Trophoblast cell (in vitro differentiated cells and primary cell): ENCODE measurements around the gene SLC6A4.

Source experiments
- DNase-seq, 2 donors: peaks; one replicate each; pipeline ENCODE4 v3.0.0-alpha.2; 2016
- H2AFZ ChIP-seq: 2 replicates; pipeline ENCODE4 v1.6.1; 2013; ENCODE audit warnings: low read length, moderate library complexity, mild to moderate bottlenecking; ENCODE audit not compliant: insufficient read depth, poor library complexity
- H2AK5ac ChIP-seq: 2 replicates; pipeline ENCODE4 v1.6.1; 2013; ENCODE audit warnings: mild to moderate bottlenecking, low read length
- H2BK120ac ChIP-seq: 2 replicates; pipeline ENCODE4 v1.6.1; 2013; ENCODE audit warnings: low read length, mild to moderate bottlenecking, moderate library complexity; ENCODE audit not compliant: insufficient read depth, poor library complexity
- H2BK12ac ChIP-seq: 2 replicates; pipeline ENCODE4 v1.6.1; 2013; ENCODE audit warnings: mild to moderate bottlenecking, low read length, moderate library complexity
- H2BK5ac ChIP-seq: 2 replicates; pipeline ENCODE4 v1.6.1; 2013; ENCODE audit warnings: low read length, low read depth, moderate library complexity, mild to moderate bottlenecking; ENCODE audit not compliant: poor library complexity
- H3K14ac ChIP-seq: 2 replicates; pipeline ENCODE4 v1.6.1; 2013; ENCODE audit warnings: mild to moderate bottlenecking, low read length
- H3K18ac ChIP-seq: 2 replicates; pipeline ENCODE4 v1.6.1; 2013; ENCODE audit warnings: mild to moderate bottlenecking, low read length
- H3K23ac ChIP-seq: 2 replicates; pipeline ENCODE4 v1.6.1; 2013; ENCODE audit warnings: low read length
- H3K27ac ChIP-seq: 2 replicates; pipeline ENCODE4 v1.5.1; 2013; ENCODE audit warnings: low read depth, mild to moderate bottlenecking, inconsistent platforms, low read length, moderate library complexity
- H3K27me3 ChIP-seq: 2 replicates; pipeline ENCODE4 v1.6.1; 2013; ENCODE audit warnings: inconsistent platforms, mild to moderate bottlenecking, low read length, moderate library complexity; ENCODE audit not compliant: insufficient read depth
- H3K36me3 ChIP-seq, 2 experiments: 1 replicate in 1 of 2; 2 replicates in 1 of 2; pipeline ENCODE4 v1.6.1; 2013; ENCODE audit warnings: low read length in 2 of 2, mild to moderate bottlenecking in 2 of 2, moderate library complexity in 1 of 2; ENCODE audit not compliant: insufficient read depth in 2 of 2, control insufficient read depth in 1 of 2
- H3K4ac ChIP-seq: 2 replicates; pipeline ENCODE4 v1.6.1; 2013; ENCODE audit warnings: low read depth, mild to moderate bottlenecking, low read length, moderate library complexity
- H3K4me1 ChIP-seq, 2 experiments: 1 replicate in 1 of 2; 2 replicates in 1 of 2; pipeline ENCODE4 v1.6.1; 2013; ENCODE audit warnings: low read length in 2 of 2, mild to moderate bottlenecking in 2 of 2, moderate library complexity in 1 of 2; ENCODE audit not compliant: insufficient read depth in 2 of 2, control insufficient read depth in 1 of 2
- H3K4me2 ChIP-seq: 2 replicates; pipeline ENCODE4 v1.6.1; 2013; ENCODE audit warnings: inconsistent platforms, mild to moderate bottlenecking, low read length, moderate library complexity
- H3K4me3 ChIP-seq: 2 replicates; pipeline ENCODE4 v1.5.1; 2013; ENCODE audit warnings: mild to moderate bottlenecking, low read depth, low read length, inconsistent platforms
- H3K79me1 ChIP-seq: one replicate; pipeline ENCODE4 v1.6.1; 2013; ENCODE audit warnings: low read length
- H3K79me2 ChIP-seq: 2 replicates; pipeline ENCODE4 v1.6.1; 2013; ENCODE audit warnings: low read length, mild to moderate bottlenecking; ENCODE audit not compliant: control insufficient read depth, insufficient read depth, poor library complexity
- H3K9ac ChIP-seq: 2 replicates; pipeline ENCODE4 v1.6.1; 2013; ENCODE audit warnings: mild to moderate bottlenecking, low read length
- H3K9me3 ChIP-seq: 2 replicates; pipeline ENCODE4 v1.6.1; 2013; ENCODE audit warnings: low read depth, mild to moderate bottlenecking, control low read depth, inconsistent platforms, low read length; ENCODE audit not compliant: insufficient read depth
- H4K12ac ChIP-seq: 2 replicates; pipeline ENCODE4 v1.6.1; 2013; ENCODE audit warnings: low read depth, mild to moderate bottlenecking, low read length, moderate library complexity
- H4K8ac ChIP-seq: 2 replicates; pipeline ENCODE4 v1.6.1; 2013; ENCODE audit warnings: low read depth, mild to moderate bottlenecking, low read length, moderate library complexity
- H4K91ac ChIP-seq: one replicate; pipeline ENCODE4 v1.6.1; 2013; ENCODE audit warnings: low read depth, mild to moderate bottlenecking, low read length, moderate library complexity
- WGBS: extraction: QIAGEN DNeasy Blood & Tissue Kit; methylation state at CpG from one replicate; pipeline ENCODE4 v1.1.7; 2013; ENCODE audit warnings: missing lambda C conversion rate; ENCODE audit not compliant: insufficient read length, insufficient coverage; ENCODE audit errors: extremely low coverage; 5-methylcytosine and 5-hydroxymethylcytosine counted together

SLC6A4 gene

DNA sequence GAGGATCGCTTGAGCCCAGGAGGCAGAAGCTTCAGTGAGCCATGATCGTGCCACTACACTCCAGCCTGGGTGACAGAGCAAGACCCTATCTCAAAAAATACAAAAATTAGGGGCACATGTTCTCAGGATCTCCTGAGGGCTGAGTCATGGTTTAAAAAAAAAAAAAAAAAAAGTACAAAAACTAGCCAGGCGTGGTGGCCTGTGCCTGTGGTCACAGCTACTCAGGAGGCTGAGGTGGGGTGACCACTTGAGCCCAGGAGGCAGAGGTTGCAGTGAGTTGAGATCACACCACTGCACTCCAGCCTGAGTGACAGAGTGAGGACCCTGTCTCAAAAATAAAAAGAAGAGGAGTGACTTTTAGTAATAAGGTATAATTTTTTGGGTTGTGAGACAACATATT is 39.4 kb upstream of the SLC6A4 start:
- no peak overlapping the region for H2BK120ac ChIP-seq
- H3K9me3 ChIP-seq = no peaks in the 10 kb centered on the region
- H3K4me3 ChIP-seq = no peak overlapping the region
- no peak overlapping the region for H2BK12ac ChIP-seq
- H3K4me2 ChIP-seq = no peak overlapping the region
- no peak overlapping the region for H3K23ac ChIP-seq
- no peak for DNase-seq
- H3K9ac ChIP-seq = no peak overlapping the region
- no peaks in the 10 kb centered on the region for H3K79me2 ChIP-seq
- H2AK5ac ChIP-seq = no peak overlapping the region
- H4K91ac ChIP-seq = no peak overlapping the region
- H2BK5ac ChIP-seq = no peak overlapping the region
- H3K18ac ChIP-seq = no peak overlapping the region
- no peak overlapping the region for H4K8ac ChIP-seq
- no peak overlapping the region for H2AFZ ChIP-seq
- H3K14ac ChIP-seq = no peak overlapping the region
- peaks cover 16 to 24% of the 10 kb centered on the region in 2 experiments for H3K36me3 ChIP-seq
- no peaks in the 10 kb centered on the region for H3K4me1 ChIP-seq
- no CpG with 5 or more reads among the region's 3 CpGs for WGBS
- no peaks in the 10 kb centered on the region for H3K27me3 ChIP-seq
- peak overlapping the region; percentile 12 for H4K12ac ChIP-seq
- no peaks in the 10 kb centered on the region for H3K79me1 ChIP-seq
- H3K4ac ChIP-seq = no peak overlapping the region
- no peak overlapping the region for H3K27ac ChIP-seq

DNA sequence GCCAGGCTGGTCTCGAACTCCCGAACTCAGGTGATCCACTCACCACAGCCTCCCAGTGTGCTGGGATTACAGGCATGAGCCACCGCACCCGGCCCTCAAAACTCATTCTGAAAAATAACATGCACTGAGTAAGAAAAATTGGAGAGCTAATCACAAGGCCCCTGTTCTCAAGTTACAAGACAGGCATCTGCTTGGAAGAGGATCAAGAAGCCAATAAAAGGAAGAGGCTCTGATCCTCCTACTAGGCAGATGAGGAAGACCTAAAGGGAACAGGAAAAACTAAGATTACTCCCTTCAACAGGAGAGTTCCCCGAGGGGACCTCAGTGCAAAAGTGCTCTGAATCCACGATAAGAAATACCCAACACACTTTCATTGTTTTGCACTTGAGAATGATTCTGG is 37.9 kb upstream of the SLC6A4 start:
- H3K14ac ChIP-seq = no peak overlapping the region
- H3K9ac ChIP-seq = no peak overlapping the region
- no peaks in the 10 kb centered on the region for H3K27me3 ChIP-seq
- no peak overlapping the region for H2AFZ ChIP-seq
- no peaks in the 10 kb centered on the region for H3K9me3 ChIP-seq
- no peak for DNase-seq
- H3K4me1 ChIP-seq = no peaks in the 10 kb centered on the region
- no peak overlapping the region for H3K4me2 ChIP-seq
- H3K4me3 ChIP-seq = no peak overlapping the region
- H2BK120ac ChIP-seq = no peak overlapping the region
- H4K12ac ChIP-seq = no peak overlapping the region
- H2BK12ac ChIP-seq = no peak overlapping the region
- H2AK5ac ChIP-seq = no peak overlapping the region
- no peak overlapping the region for H3K4ac ChIP-seq
- H3K23ac ChIP-seq = no peak overlapping the region
- no peak overlapping the region for H4K91ac ChIP-seq
- no peak overlapping the region for H3K27ac ChIP-seq
- H3K79me2 ChIP-seq = no peaks in the 10 kb centered on the region
- H3K79me1 ChIP-seq = no peaks in the 10 kb centered on the region
- no CpG with 5 or more reads among the region's 6 CpGs for WGBS
- no peak overlapping the region for H2BK5ac ChIP-seq
- no peak overlapping the region for H3K18ac ChIP-seq
- peaks cover 12 to 22% of the 10 kb centered on the region in 2 experiments for H3K36me3 ChIP-seq
- no peak overlapping the region for H4K8ac ChIP-seq

DNA sequence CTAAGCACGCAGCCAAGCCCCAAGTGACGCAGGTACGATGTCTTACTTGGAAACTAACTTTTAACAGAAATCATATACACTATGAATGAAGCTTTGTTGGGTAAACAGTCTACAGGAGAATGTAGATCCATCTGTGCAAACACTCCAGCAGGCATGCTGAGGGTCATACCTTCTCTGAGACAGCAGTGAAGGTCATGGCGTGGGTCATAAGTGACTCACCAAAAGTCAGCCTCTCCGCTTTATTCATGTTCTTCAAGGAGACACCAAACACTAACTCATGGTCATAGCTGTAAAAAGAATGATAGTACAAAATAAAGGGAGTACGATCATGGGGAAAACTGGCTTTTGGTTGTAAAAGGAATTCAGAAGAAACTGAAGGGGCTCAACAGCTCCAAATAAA is 35.6 kb upstream of the SLC6A4 start:
- Histone ChIP-seq H2BK120ac (no peak overlapping the region), H4K91ac (no peak overlapping the region), H4K8ac (no peak overlapping the region), H3K27ac (no peak overlapping the region), H3K9ac (no peak overlapping the region), H3K4me2 (no peak overlapping the region), H2AK5ac (no peak overlapping the region), H4K12ac (no peak overlapping the region), H3K18ac (no peak overlapping the region), H3K79me1 (no peaks in the 10 kb centered on the region), H2BK5ac (no peak overlapping the region), H2AFZ (no peak overlapping the region), H3K9me3 (no peaks in the 10 kb centered on the region), H3K4me3 (no peak overlapping the region), H3K4me1 (no peaks in the 10 kb centered on the region), H2BK12ac (no peak overlapping the region), H3K14ac (no peak overlapping the region), H3K27me3 (no peaks in the 10 kb centered on the region), H3K23ac (no peak overlapping the region), H3K36me3 (peaks cover 14 to 29% of the 10 kb centered on the region in 2 experiments), H3K4ac (no peak overlapping the region), H3K79me2 (no peaks in the 10 kb centered on the region)
- no CpG with 5 or more reads among the region's 6 CpGs for WGBS
- DNase-seq = peak in 1 of 2 donors; percentile 4

- H3K23ac ChIP-seq = no peak overlapping the region
- no peak overlapping the region for H3K4me2 ChIP-seq
- H2BK120ac ChIP-seq = no peak overlapping the region
- H3K18ac ChIP-seq = no peak overlapping the region
- H3K27ac ChIP-seq = no peak overlapping the region
- H3K79me1 ChIP-seq = no peaks in the 10 kb centered on the region
- no peak overlapping the region for H2BK12ac ChIP-seq
- no peaks in the 10 kb centered on the region for H3K27me3 ChIP-seq
- no peak overlapping the region for H4K12ac ChIP-seq
- H3K36me3 ChIP-seq = peaks cover 7 to 28% of the 10 kb centered on the region in 2 experiments
- H4K91ac ChIP-seq = no peak overlapping the region
- H3K4me3 ChIP-seq = no peak overlapping the region
- H3K4me1 ChIP-seq = no peaks in the 10 kb centered on the region
- H3K9me3 ChIP-seq = no peaks in the 10 kb centered on the region
- H3K14ac ChIP-seq = no peak overlapping the region
- H3K4ac ChIP-seq = no peak overlapping the region
- H2AFZ ChIP-seq = no peak overlapping the region
- H2BK5ac ChIP-seq = no peak overlapping the region
- H2AK5ac ChIP-seq = no peak overlapping the region
- H4K8ac ChIP-seq = no peak overlapping the region
- no peaks in the 10 kb centered on the region for H3K79me2 ChIP-seq
- H3K9ac ChIP-seq = no peak overlapping the region
- no peak for DNase-seq
- no CpG with 5 or more reads among the region's 2 CpGs for WGBS
Measured at GRCh38 chr17:30267625-30268024, 32.1 kb upstream of the SLC6A4 start.
